IMR-90 (cell line): ENCODE data around the gene RNU1-3. TPM values are rescaled to one million over a fixed set of nuclear protein-coding genes. Genes with fewer than 3 reads are reported as not detected.
"Not testable (repeated sequence)": the region's sequence is repeated elsewhere in the genome, so short reads cannot be mapped to it uniquely, and the experiment has no call there.

Experiments
- ATAC-seq: fragments of 200-7000 bp; cut with Tn5 transposase; 2 replicates; pipeline ENCODE4 v1.9.1; 2020; ENCODE audit warnings: low read depth, mild to moderate bottlenecking, moderate library complexity
- BruUV-seq: library from RNA; stranded (reverse); fragments of 400-500 nt; replicated peaks from 2 replicates; lab custom pipeline; 2021; lab: Mats Ljungman, UMichigan
- CTCF ChIA-PET: fragments of 300-600 bp; formaldehyde crosslinking; extraction: SDS; loops from one replicate; lab custom pipeline; 2021; ENCODE audit warnings: antibody characterized with exemption; lab: Yijun Ruan, JAX
- POLR2A ChIA-PET: fragments of 300-600 bp; sonication (Branson Sonifier 250); formaldehyde crosslinking; loops from one replicate; lab custom pipeline; 2022; ENCODE audit warnings: antibody characterized with exemption; ENCODE audit not compliant: unreplicated experiment; lab: Charles Lee
- DNase-seq: peaks from one replicate; pipeline ENCODE4 v3.0.0; 2013
- H2AFZ ChIP-seq: replicated peaks from 2 replicates; pipeline ENCODE3; 2013; ENCODE audit warnings: low read length, mild to moderate bottlenecking; ENCODE audit not compliant: poor library complexity
- H2AK5ac ChIP-seq: 2 replicates; pipeline ENCODE4 v1.6.1; 2013; ENCODE audit warnings: low read depth, low read length, inconsistent platforms
- H2AK9ac ChIP-seq: replicated peaks from 2 replicates; pipeline ENCODE3; 2013; ENCODE audit warnings: mild to moderate bottlenecking, low read depth, low read length, moderate library complexity; ENCODE audit not compliant: poor library complexity
- H2BK120ac ChIP-seq: 2 replicates; pipeline ENCODE4 v1.6.1; 2013; ENCODE audit warnings: low read depth, low read length, inconsistent platforms
- H2BK15ac ChIP-seq: 3 replicates; pipeline ENCODE4 v1.6.1; 2013; ENCODE audit warnings: low read depth, low read length, inconsistent platforms
- H2BK20ac ChIP-seq: 2 replicates; pipeline ENCODE4 v1.6.1; 2013; ENCODE audit warnings: low read depth, mild to moderate bottlenecking, inconsistent platforms, low read length, moderate library complexity
- H2BK5ac ChIP-seq: 2 replicates; pipeline ENCODE4 v1.6.1; 2013; ENCODE audit warnings: mild to moderate bottlenecking, low read depth, low read length, inconsistent platforms; ENCODE audit not compliant: poor library complexity, severe bottlenecking
- H3K14ac ChIP-seq: replicated peaks from 2 replicates; pipeline ENCODE4 v1.6.1; 2013; ENCODE audit warnings: low read depth, low read length, inconsistent platforms
- H3K18ac ChIP-seq: 2 replicates; pipeline ENCODE4 v1.6.1; 2013; ENCODE audit warnings: low read depth, low read length, control low read depth
- H3K23ac ChIP-seq: 2 replicates; pipeline ENCODE4 v1.6.1; 2013; ENCODE audit warnings: low read depth, low read length, inconsistent platforms
- H3K27ac ChIP-seq: 2 replicates; pipeline ENCODE4 v1.5.1; 2013; ENCODE audit warnings: mild to moderate bottlenecking, control low read depth, low read length; ENCODE audit not compliant: insufficient read depth
- H3K27me3 ChIP-seq: 2 replicates; pipeline ENCODE4 v1.6.1; 2013; ENCODE audit warnings: low read length; ENCODE audit not compliant: control insufficient read depth, insufficient read depth
- H3K36me3 ChIP-seq: 2 replicates; pipeline ENCODE4 v1.6.1; 2013; ENCODE audit warnings: low read length, mixed read lengths; ENCODE audit not compliant: control insufficient read depth, insufficient read depth
- H3K4ac ChIP-seq: 2 replicates; pipeline ENCODE4 v1.6.1; 2013; ENCODE audit warnings: low read depth, low read length, inconsistent platforms
- H3K4me1 ChIP-seq: 2 replicates; pipeline ENCODE4 v1.6.1; 2013; ENCODE audit warnings: low read length, mixed read lengths; ENCODE audit not compliant: control insufficient read depth, insufficient read depth
- H3K4me2 ChIP-seq: 2 replicates; pipeline ENCODE4 v1.6.1; 2013; ENCODE audit warnings: low read depth, mild to moderate bottlenecking, control low read depth, low read length, moderate library complexity
- H3K4me3 ChIP-seq: 2 replicates; pipeline ENCODE4 v1.5.1; 2013; ENCODE audit warnings: low read depth, mild to moderate bottlenecking, control low read depth, low read length, moderate library complexity; ENCODE audit not compliant: insufficient read depth
- H3K56ac ChIP-seq: 2 replicates; pipeline ENCODE4 v1.6.1; 2013; ENCODE audit warnings: low read length, inconsistent platforms; ENCODE audit not compliant: insufficient read depth; ENCODE audit errors: extremely low read depth
- H3K79me1 ChIP-seq, 2 experiments: 2 replicates each; pipeline ENCODE4 v1.6.1; 2013; ENCODE audit warnings: low read length in 2 of 2, inconsistent platforms in 1 of 2, low read depth in 1 of 2
- H3K9ac ChIP-seq: 2 replicates; pipeline ENCODE4 v1.6.1; 2013; ENCODE audit warnings: low read depth, low read length, control low read depth
- H3K9me1 ChIP-seq: 2 replicates; pipeline ENCODE4 v1.6.1; 2013; ENCODE audit warnings: low read length, inconsistent platforms; ENCODE audit not compliant: insufficient read depth
- H3K9me3 ChIP-seq: 2 replicates; pipeline ENCODE4 v1.6.1; 2013; ENCODE audit warnings: low read length; ENCODE audit not compliant: control insufficient read depth, insufficient read depth
- H4K20me1 ChIP-seq: 2 replicates; pipeline ENCODE4 v1.6.1; 2013; ENCODE audit warnings: low read length, inconsistent platforms; ENCODE audit not compliant: insufficient read depth
- H4K5ac ChIP-seq: 2 replicates; pipeline ENCODE4 v1.6.1; 2013; ENCODE audit warnings: mild to moderate bottlenecking, low read depth, low read length, control low read depth
- H4K8ac ChIP-seq, 2 experiments: 2 replicates each; pipeline ENCODE4 v1.6.1; 2013; ENCODE audit warnings: low read depth in 2 of 2, low read length in 2 of 2, control low read depth in 1 of 2, inconsistent platforms in 1 of 2
- H4K91ac ChIP-seq: 2 replicates; pipeline ENCODE4 v1.6.1; 2013; ENCODE audit warnings: low read depth, low read length, inconsistent platforms; ENCODE audit not compliant: insufficient read depth
- WGBS, 2 experiments: methylation state at CpG; one replicate each; pipeline versions ENCODE4 v1.1.5 to v1.1.7; 2013; ENCODE audit warnings: missing lambda C conversion rate in 2 of 2; ENCODE audit not compliant: insufficient read length in 1 of 2; ENCODE audit errors: extremely low coverage in 2 of 2; 5-methylcytosine and 5-hydroxymethylcytosine counted together
- dilution Hi-C: fragments of 300-500 bp; cut with HindIII; formaldehyde crosslinking; loops from one replicate; pipeline ENCODE4 v1.14.3; 2018; ENCODE audit warnings: low sequenced_read_pairs; ENCODE audit not compliant: unreplicated experiment
- in situ Hi-C: fragments of 300-500 bp; cut with MboI; formaldehyde crosslinking; loops from 3 replicates; pipeline ENCODE4 v1.14.3; 2019; ENCODE audit warnings: low sequenced_read_pairs, inconsistent platforms, mixed read lengths
- intact Hi-C: fragments of 100-400 bp; cut with micrococcal nuclease; formaldehyde crosslinking; loops from 2 replicates; pipeline ENCODE4 v1.10.0; 2022
- polyA plus RNA-seq, 3 experiments: library from polyadenylated mRNA; depleted of rRNA; stranded (reverse); fragments of >200 nt; gene quantifications; 2 replicates each; pipeline ENCODE4 v1.2.3, GENCODE V29; 2012; ENCODE audit warnings: low replicate concordance in 1 of 3
- total RNA-seq: library from RNA; depleted of rRNA; stranded (reverse); fragments of >200 nt; gene quantifications from 2 replicates; pipeline ENCODE4 v1.2.3, GENCODE V29; 2012

RNU1-3 gene
- total and polyA plus RNA-seq, 2 of the 4 experiments (the other 2 are of a cell fraction): under 0.01 TPM; not detected in 1

DNA sequence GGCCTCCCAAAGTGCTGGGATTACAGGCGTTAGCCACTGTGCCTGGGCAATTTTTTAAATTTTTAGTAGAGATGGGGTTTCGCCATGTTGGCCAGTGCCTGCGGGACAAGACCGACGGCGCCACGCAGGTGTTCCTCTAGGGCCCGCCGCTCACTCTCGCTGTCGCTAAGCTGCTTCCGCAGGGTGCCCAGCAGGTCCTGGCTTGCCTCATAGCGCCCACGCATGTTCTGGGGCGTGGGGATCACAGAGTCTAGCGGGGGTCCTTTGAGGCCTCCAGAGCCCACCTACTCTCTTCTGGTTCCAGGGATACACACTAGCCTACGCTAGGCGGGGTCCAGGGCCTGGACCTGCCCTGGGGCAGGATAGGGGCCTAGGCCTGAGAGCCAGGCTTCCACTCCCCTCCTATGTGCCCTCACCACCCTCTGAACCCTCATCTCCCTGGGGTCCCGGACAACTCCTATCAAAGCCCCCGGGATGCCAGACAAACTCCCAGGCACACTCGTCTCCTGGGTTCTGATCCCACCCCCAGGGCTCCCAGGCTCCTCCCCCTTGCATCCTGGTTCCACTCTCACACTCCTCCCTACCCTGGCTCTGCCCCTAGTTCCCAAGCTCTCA lies 36.7 kb downstream of the RNU1-3 start:
- BruUV-seq, H4K8ac ChIP-seq, H3K4me2 ChIP-seq, H2BK20ac ChIP-seq, DNase-seq, dilution Hi-C loops, H3K14ac ChIP-seq, H3K4ac ChIP-seq, H2BK5ac ChIP-seq, H3K56ac ChIP-seq, intact Hi-C loops, H3K9ac ChIP-seq, H2AK9ac ChIP-seq, H3K27ac ChIP-seq, in situ Hi-C loops, H3K4me1 ChIP-seq, H4K20me1 ChIP-seq, H3K18ac ChIP-seq, H3K79me1 ChIP-seq, H4K91ac ChIP-seq, ATAC-seq, H3K9me1 ChIP-seq, H3K9me3 ChIP-seq, H3K4me3 ChIP-seq, POLR2A ChIA-PET, H3K27me3 ChIP-seq, H2AK5ac ChIP-seq, H3K23ac ChIP-seq, H2BK15ac ChIP-seq, H4K5ac ChIP-seq, H2BK120ac ChIP-seq: not testable (repeated sequence)
- H2AFZ ChIP-seq: peak overlapping the region; percentile 49
- CTCF ChIA-PET: interaction anchor here (0.9 kb wide), 1 partner anchor 11 kb away, joined by 3 read pairs; no protein-coding TSS in a partner anchor
- WGBS, 2 experiments: 95% methylated on average over 21 of the region's 21 CpGs; no CpG with 5 or more reads in 1 of the 2 experiments
- peaks cover 52% of the 10 kb centered on the region for H3K36me3 ChIP-seq
